ENCODE measurements around the gene DOCK3.
"Not testable (repeated sequence)": the region's sequence is repeated elsewhere in the genome, so short reads cannot be mapped to it uniquely, and the experiment has no call there.

Gene DOCK3

DNA sequence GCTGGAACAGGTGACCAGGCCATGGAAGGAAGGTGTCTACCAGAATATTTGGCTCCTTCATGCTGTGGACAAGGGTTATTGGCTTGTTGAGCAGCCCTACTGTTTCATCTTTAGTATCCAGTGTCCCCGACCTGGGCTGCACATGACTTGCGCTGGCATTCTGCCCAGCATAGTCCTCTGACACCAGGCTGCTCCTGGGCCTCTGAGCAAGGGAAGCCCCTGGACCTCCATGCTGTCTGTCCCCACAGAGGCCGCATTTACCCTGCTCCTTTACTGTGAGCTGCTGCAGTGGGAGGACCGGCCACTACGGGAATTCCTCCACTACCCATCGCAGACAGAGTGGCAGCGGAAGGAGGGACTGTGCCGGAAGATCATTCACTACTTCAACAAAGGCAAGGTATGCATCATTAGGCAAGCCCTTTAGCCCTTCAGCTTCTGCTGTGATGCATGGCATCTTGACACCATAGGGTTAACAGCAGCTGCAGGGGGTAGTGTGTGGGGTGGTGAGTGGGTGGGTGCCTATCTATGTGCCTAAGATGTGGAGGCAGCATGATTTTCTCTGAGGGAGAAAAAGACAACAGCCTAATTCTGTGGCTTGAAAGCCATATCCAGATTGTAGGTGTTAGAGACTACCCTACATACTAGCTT, 666.4 kb downstream of the DOCK3 start:
- no peak for DNase-seq

DNA sequence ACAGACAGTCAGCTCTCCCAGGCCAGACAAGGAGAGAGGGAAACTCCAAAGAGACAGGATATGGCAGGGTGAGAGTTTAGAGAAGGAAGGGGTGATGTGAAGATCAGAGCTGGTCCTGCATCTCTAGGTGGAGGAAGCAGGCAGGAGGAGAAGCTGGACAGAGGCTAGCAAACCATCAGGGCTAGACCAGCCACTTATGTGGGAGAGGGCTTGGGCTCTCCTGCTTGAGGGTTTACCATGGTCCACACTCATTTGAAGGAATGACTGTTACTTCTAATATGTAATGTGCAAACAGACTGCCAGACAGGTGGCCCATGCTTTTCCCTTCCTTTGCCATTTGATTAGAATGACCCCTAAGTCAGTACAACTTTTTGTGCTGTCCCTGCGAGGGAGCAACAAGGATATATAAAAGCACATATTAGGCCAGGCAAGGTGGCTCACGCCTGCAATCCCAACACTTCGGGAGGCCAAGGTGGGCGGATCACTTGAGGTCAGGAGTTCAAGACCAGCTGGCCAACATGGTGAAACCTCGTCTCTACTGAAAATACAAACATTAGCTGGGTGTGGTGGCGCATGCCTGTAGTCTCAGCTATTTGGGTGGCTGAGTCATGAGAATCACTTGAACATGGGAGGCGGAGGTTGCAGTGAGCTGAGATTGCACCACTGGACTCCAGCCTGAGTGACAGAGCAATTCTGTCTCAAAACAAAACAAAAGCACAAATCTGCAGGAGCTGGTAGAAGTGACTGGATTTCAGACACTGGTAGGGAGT, 669.4 kb downstream of the DOCK3 start:
- DNase-seq = no peak

DNA sequence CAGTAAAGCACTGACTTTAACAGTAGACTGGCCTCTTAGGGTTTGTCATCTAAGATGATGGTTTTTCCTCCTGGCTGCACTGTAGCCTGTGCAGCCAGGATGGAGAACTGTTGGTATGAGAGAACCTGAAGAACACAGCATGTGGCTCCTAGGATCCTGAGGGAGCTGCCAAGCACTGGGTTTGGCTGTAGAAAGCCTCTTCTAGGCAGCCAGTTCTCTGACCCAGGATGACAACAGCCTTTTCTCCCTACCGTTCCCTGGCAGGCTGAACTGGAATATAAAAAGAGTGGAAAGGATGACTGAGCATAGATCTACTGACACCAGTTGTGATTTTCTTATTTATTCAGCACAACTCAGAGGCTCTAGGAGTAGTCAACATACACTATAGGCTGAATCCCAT, 676.0 kb downstream of the DOCK3 start:
- DNase-seq = no peak

DNA sequence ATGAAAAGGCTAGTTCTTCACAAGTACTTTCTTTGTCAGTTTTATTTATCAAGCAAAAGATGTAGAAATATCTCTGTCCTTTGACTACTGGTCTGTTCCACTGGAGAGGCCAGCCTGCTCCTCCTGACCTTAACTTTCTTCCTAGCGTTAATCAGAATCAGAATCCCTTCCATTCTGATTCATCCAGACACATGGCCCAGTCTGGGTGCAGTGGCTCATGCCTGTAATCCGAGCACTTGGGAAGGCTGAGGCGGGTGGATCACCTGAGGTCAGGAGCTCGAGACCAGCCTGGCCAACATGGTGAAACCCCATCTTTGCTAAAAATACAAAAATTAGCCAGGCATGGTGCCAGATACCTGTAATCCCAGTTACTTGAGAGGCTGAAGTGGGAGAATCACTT, 678.4 kb downstream of the DOCK3 start:
- no peak for DNase-seq

DNA sequence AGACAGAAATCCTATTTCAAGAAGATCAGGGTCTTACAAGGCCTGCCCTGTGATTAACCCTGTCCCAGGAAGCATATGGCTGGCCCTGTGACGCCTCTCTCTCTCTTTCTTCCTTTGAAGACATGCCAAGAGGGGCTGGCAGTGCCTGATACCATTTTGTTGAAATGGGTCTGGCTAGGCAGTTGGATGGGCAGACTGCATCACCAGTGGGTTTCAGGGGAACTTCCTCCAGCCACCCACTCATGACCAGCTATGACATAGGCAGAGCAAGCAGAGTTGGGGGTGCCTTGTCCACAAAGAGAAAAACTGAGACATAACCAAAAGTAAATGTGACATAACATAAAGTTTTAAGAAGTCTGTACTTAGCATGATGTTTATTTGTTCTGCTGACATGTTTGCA, 679.0 kb downstream of the DOCK3 start:
- DNase-seq = no peak

DNA sequence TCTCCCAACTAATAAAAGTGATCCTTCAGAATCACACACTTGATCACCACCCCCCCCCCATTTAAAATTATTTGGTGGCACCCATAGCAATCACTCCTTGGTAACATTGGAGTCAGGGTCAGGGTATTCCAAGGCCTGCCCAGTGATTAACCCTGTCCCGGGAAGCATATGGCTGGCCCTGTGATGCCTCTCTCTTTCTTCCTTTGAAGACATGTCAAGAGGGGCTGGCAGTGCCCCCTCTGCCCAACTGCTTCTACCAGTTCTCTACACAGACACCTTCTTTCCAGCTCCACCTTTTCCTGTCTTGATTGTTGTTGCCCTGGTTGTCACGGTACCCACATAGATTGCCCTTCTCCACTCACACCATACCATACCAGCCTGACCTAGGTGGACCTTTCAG, 679.4 kb downstream of the DOCK3 start:
- DNase-seq = no peak

DNA sequence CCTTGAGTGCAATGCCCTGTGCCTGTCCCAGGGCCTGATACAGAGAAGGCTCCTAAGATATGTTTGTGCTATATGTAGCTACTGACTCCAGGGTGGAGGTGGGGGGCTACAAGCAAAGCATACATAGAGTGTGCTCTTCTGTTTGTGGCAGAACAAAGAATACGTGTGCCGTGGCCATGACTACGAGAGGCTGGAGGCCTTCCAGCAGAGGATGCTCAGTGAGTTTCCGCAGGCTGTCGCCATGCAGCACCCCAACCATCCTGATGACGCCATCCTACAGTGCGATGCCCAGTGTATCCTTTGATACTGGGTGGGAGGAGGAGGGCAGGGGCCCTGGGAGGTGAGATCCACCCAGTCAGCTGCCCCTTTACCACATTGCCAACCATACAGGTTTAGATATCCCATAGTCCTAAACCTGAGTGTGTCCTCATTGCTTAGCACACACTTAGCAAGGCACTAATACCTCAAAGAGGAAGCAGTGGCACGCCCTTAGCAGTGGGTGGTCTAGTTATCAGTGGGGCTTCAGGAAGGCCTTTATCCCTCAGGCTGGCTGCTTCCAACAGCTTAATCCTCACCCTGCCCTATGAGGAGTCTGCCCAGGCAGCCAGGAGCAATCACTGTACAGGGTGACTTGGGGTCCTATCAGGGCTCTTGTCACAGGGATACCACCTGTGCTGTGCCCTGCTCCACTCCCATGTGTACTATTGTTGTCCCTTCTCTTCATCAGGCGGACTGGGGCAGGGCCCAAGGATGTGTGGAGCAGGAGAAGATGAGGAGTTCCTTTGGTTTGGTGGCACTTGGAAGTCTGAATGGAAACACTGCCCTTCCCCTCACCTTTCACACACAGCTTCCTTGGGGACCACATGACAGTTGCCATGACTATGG, 680.2 kb downstream of the DOCK3 start:
- no peak for DNase-seq

DNA sequence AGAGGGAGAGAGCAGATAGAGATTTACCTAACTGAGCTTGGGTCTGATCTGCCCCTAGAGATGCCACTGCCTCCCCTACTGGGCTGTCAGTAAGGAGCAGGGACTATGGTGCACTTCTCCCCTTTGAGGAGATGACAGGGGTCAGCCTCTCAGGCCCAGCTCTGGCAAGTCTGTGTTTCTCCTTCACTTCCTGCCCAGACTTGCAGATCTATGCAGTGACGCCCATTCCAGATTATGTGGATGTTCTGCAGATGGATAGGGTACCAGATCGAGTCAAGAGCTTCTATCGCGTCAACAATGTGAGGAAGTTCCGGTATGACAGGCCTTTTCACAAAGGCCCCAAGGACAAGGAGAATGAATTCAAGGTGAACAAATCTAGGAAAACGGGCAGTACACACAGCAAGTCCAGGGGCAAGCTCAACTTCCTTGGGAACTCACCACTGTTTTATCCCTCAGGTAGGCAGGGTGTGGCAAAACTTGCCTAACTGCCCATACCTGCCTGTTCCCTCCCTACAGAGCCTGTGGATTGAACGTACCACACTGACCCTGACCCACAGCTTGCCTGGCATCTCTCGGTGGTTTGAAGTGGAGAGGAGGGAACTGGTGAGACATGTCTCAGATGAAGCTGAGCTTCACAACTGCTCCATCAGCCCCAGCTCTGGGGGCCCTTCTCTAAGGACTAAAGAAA, 681.3 kb downstream of the DOCK3 start:
- DNase-seq = no peak

DNA sequence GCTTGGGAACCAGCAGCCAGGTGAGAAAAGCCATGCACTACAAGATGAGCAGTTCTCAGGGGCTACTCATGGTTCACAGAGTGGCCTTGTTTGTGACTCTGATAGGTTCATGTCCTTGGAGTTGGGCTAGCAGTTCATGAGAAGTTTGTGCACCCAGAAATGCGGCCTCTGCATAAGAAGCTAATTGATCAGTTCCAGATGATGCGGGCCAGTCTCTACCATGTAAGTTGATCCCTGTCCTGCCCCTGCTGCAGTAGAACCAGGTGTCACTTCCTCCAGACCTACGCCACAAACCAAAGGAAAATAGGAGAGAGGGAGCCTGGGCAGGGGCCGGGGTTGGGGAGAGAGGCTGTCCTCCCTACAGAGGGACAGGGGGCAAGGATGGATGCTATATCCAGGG, 683.1 kb downstream of the DOCK3 start:
- DNase-seq = no peak

DNA sequence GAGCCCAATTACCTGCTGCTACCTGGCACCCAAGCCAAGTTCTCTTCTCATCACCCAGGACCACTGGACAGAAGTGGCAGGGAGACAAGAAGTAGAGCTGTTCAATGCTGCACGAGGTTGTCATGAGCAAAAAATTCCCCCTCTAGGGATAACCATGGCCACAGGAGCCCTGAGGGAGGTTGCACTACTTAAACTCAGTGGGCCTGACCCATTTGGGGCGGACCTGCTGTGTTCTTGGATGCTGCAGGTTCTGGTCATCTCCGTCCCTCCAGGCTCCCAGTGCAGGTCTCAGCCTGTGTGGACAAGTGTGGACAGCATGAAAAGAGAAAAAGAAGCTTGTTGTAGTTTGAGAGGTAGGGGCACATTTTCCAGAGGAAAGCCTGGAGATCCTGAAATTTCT, 684.3 kb downstream of the DOCK3 start:
- DNase-seq = no peak

DNA sequence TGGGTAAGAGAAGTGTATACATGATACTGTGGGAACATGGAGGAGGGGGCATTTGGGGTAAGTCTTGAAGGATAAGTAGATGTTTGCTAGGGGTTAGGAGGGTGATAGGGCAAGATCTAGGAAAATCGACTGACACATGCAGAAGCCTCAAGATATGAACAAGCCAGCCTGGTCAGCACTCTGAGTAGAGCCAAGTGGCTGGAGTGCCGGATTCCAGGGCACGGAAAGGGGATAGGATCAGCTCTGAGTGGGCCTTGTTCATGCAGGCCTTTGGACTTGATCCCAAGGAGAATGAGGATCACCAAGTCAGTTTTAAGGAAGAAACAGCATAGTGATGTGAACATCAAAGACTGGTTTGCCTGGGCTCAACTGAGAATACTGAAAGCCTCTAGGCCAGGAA, 686.1 kb downstream of the DOCK3 start:
- no peak for DNase-seq

DNA sequence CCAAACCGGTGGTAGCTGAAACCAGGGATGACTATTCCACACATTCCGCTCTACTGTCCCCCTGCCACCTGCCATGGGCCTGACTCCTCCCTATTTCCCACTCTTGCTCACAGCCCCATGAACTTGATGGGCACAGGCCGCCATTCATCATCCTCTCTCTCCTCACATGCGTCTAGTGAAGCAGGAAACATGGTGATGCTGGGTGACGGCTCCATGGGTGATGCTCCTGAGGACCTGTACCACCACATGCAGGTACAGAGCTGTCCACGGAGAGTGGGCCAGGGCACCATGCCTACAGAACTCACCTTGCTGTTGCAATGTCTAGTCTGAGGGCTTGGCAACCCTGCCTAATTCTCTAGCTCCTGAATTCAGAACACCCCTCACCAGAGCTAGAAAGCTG, 687.0 kb downstream of the DOCK3 start:
- no peak for DNase-seq

DNA sequence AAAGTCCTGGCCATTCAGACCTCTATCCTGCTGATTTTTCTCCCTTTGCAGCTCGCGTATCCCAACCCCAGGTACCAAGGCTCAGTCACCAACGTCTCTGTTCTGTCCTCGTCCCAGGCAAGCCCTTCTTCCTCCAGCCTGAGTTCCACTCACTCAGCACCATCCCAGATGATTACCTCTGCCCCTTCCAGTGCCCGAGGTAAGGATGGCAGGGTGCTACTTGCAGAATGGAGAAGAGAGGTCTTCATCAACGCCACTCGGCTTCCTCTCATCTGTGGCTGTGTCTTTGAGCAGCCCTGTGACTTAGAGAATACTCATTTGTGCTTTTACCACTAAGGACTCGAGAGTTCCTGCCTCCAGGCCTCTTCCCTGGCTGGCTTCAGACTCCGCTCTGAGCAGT, 687.7 kb downstream of the DOCK3 start:
- no peak for DNase-seq

DNA sequence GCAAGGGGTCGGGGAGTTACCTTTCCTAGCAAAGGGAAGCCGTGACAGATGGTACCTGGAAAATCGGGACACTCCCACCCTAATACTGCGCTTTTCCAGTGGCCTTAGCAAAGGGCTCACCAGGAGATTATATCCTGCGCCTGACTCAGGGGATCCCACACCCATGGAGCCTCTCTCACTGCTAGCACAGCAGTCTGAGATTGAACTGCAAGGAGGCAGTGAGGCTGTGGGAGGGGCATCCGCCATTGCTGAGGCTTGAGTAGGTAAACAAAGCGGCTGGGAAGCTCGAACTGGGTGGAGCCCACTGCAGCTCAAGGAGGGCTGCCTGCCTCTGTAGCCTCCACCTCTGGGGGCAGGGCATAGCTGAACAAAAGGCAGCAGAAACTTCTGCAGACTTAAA, 693.5 kb downstream of the DOCK3 start:
- not testable (repeated sequence) for DNase-seq

DNA sequence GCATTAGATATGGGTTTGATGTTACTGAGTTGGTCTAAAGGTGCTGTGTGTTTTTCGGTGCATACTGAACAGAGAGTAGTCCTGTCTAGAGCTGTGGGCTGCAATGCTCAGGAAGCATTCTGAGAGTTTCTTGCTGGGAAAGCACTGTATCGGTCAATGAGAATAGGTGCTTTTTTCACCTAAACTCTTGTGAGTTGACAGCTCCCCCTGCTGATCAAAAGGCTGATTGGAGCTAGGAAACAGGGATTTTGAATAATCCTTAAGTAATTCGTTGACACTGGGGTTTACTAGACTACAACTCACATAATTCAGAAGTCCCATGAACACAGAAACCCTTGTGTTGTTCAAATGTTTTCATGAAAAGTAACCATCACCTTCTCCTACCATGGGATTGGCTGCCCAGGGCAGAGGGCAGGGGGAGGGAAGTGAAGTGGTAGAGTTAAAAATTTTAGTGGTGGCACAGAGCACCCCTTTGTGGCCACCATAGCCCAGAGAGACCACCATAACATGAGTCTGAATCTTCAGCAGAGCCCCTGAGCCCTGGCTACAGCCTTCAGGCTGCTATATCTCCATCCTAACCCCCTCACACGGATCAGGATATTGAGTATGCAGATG, 697.3 kb downstream of the DOCK3 start:
- peak; percentile 44 to 51 for DNase-seq

DNA sequence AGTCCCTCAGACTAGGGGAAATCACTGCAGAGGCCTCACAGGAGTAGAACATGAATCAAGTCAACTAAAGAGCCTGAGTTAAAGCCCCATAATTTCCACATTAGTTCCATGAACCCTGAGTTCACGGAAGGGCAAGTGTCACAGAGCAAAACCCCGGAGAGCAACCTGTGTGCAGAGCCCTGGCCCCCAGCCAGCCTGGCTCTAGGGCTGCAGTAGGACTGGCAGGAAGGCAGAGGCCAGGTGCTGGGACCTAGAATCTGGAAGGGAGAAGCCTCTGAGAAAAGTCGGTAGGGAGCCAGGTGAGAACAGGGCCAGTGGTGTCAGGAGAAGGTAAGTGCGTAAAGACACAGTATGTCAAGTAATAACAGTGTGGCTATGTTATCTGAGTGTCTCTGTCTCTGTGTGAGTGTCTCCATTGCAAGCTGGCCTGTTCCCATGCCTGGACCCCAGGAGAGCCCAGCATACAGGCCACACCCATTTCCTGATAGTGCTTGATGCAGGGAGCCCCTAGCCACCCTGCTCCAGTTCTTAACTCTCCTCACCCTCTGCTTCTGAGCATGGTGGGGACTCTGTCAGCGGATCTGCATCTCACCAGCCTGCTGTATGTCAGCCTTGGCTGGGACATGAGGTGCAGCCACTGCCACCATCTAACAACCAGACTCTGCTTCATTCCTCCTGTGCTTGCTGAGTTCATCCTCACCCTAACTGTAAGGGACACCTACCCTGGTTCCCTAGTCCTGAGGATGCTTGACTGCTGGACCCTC, 699.1 kb downstream of the DOCK3 start:
- DNase-seq = no peak

DNA sequence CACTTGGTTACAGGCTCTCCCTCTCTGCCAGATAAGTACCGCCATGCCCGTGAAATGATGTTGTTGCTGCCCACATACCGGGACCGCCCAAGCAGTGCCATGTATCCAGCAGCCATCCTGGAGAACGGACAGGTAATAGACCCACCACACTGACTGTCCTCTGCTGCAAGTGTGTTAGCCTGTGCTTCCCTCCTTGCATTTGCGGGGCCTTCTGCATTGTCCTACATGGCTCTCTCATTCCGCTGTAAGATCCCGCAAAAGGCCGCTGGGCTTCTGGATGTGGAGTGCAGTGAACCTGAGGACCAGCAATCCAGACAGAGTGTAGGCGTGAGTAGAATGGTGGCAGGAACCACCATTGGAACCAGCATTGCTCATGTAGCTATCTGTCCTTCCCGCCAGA, 699.7 kb downstream of the DOCK3 start:
- DNase-seq = no peak

DNA sequence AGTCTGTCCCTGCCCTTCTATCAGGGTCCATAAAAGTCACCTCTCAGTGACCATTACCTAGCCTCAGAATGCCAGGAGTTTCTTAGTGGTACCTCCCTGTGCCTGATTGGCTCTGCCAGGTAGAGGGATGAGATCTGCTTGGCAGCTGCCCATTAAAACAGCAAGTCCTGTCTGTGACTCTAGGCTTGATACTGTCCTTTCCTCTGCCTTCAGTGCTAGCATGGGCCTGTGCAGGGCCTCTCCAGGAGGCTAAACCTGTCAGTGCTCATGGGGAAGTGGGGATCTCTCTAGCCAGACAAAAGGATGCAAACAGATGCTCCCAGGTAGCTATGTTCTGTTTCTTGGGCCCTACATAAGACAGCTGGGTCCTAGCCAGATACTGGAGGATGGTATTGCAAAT, 700.4 kb downstream of the DOCK3 start:
- DNase-seq = no peak

DNA sequence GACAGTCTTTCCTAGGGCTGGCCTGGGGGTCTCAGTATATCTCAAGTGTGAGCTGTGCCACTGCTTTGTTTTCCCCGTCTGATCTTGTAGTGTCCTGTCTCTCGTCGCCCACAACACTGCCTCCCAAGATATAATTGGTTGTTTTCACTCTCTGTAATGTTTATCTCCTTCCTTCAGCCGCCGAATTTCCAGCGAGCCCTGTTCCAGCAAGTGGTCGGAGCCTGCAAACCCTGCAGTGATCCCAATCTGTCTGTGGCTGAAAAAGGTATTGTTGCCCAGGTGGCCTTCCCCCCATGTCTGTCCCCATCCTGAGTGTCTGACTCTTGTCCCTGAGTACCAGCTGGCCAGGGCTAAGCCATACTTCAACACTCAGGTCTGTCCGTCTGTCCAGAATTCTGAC, 700.8 kb downstream of the DOCK3 start:
- no peak for DNase-seq

DNA sequence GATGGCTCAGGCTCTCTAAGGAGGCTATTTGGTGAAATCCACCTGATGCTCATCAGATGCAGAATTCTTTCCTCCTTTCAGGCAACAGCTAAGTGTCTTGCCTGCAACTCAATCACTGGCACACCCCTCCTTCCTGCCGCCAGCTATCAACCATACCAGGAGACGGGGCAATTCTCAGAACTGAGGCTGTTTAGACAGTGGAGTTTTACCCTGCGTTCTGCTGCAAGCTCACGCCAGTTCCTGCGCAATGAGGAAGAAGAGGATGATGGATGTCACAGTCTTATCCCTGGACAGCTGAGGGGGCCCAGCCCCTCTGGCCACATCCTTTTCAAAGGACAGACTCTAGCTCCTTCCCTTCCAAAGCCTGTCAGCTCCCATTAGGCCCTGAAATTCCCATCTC, 703.3 kb downstream of the DOCK3 start:
- no peak for DNase-seq

DNA sequence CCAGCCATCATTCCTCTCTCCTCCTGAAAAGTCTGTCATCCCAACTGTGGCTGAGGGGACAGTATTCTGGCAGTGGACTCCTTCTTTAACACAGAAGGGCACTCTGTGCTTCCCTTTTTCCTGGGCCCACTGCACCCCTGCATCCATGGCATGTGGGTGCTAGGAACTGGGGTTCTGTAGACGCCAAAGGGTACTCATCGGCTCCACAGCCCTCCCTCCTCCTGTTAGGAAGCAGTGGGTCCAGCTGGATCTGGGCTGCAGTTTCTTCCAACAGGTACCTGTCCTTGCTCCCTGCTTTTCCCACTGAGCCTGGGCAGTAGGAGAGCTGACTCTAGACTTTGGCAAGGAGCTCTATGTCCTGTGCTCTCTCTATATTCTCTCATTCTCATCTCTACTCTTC, 704.0 kb downstream of the DOCK3 start:
- no peak for DNase-seq

DNA sequence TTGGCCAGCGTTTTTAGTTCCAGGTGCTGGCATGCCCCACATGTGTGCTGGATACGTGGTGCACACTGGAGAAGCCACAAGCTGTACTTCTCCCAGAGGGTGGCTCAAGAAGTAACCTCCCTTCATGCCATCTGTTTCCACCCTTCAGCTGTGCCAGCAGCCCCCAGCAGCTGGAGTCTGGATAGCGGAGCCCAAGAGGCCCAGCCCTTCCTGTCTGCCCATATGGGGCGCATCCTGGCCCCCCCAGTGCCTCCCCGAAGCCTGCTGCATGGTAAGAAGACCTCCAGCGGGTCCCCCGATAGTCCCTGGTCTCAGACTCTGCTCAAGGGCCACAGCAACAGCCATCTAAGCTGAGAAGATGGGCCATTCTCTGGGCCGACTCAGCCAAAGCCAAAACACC, 704.6 kb downstream of the DOCK3 start:
- DNase-seq = no peak
